Skeletal muscle tissue (tissue), 4 donors: ENCODE data around the gene FBLN1. TPM values are rescaled to one million over a fixed set of nuclear protein-coding genes. Genes with fewer than 3 reads are reported as not detected.
"Not testable (repeated sequence)": the region's sequence is repeated elsewhere in the genome, so short reads cannot be mapped to it uniquely, and the experiment has no call there.

Experiments used
- H3K27ac ChIP-seq: one replicate; pipeline ENCODE4 v1.7.0; 2013; ENCODE audit warnings: mild to moderate bottlenecking, low read depth, low read length, inconsistent platforms
- H3K27me3 ChIP-seq, 3 donors: one replicate each; pipeline ENCODE4 v1.7.0; 2013; ENCODE audit warnings: low read length in 3 of 3; ENCODE audit not compliant: control insufficient read depth in 3 of 3, insufficient read depth in 3 of 3
- H3K36me3 ChIP-seq, 3 donors: one replicate each; pipeline ENCODE4 v1.7.0; 2013; ENCODE audit warnings: low read length in 3 of 3; ENCODE audit not compliant: control insufficient read depth in 3 of 3, insufficient read depth in 3 of 3
- H3K4me1 ChIP-seq, 3 donors: one replicate each; pipeline ENCODE4 v1.7.0; 2013; ENCODE audit warnings: low read length in 3 of 3, mild to moderate bottlenecking in 3 of 3; ENCODE audit not compliant: control insufficient read depth in 3 of 3, insufficient read depth in 3 of 3
- H3K4me3 ChIP-seq, 3 donors: one replicate each; pipeline ENCODE4 v1.7.0; 2013; ENCODE audit warnings: low read length in 3 of 3
- H3K9ac ChIP-seq, 3 donors: one replicate each; pipeline ENCODE4 v1.7.0; 2013; ENCODE audit warnings: low read length in 3 of 3, mild to moderate bottlenecking in 3 of 3, moderate library complexity in 2 of 3, low read depth in 1 of 3
- H3K9me3 ChIP-seq, 3 donors: one replicate each; pipeline ENCODE4 v1.7.0; 2013; ENCODE audit warnings: low read length in 3 of 3; ENCODE audit not compliant: control insufficient read depth in 3 of 3
- total RNA-seq: library from RNA; depleted of rRNA; stranded (reverse); fragments of >200 nt; gene quantifications from one replicate; pipeline ENCODE4 v1.2.3, GENCODE V29; 2014
- donor health status: Osteomylitis.

FBLN1 gene
- total RNA-seq, 1 donor from 2014 or later, result 105 TPM

GRCh38 chr22:45531441-45532234, 29.0 kb downstream of the FBLN1 start:
- no peak overlapping the region for H3K27ac ChIP-seq
- peaks cover 0 to 21% (median 4%) of the 10 kb centered on the region in 3 donors for H3K27me3 ChIP-seq
- peaks cover 2 to 7% (median 3%) of the 10 kb centered on the region in 3 donors for H3K36me3 ChIP-seq
- peaks cover 4 to 6% (median 4%) of the 10 kb centered on the region in 3 donors for H3K4me1 ChIP-seq
- no peak overlapping the region for H3K9ac ChIP-seq
- H3K4me3 ChIP-seq, result no peak overlapping the region
- H3K9me3 ChIP-seq, result no peaks in the 10 kb centered on the region

GRCh38 chr22:45532235-45532631, 29.6 kb downstream of the FBLN1 start:
- no peak overlapping the region for H3K9ac ChIP-seq
- peaks cover 2 to 7% (median 3%) of the 10 kb centered on the region in 3 donors for H3K36me3 ChIP-seq
- no peak overlapping the region for H3K4me3 ChIP-seq
- H3K9me3 ChIP-seq, result no peaks in the 10 kb centered on the region
- H3K27ac ChIP-seq, result no peak overlapping the region
- H3K4me1 ChIP-seq, result peaks cover 4 to 7% (median 6%) of the 10 kb centered on the region in 3 donors
- peaks cover 0 to 21% (median 4%) of the 10 kb centered on the region in 3 donors for H3K27me3 ChIP-seq

GRCh38 chr22:45533703-45534102, 31.0 kb downstream of the FBLN1 start:
- Histone ChIP-seq H3K9me3 (no peaks in the 10 kb centered on the region), H3K9ac (peak overlapping the region in 1 of 3 donors; percentile 10), H3K4me1 (peaks cover 9 to 16% (median 14%) of the 10 kb centered on the region in 3 donors), H3K36me3 (peaks cover 2 to 7% (median 3%) of the 10 kb centered on the region in 3 donors), H3K27ac (no peak overlapping the region), H3K4me3 (no peak overlapping the region), H3K27me3 (peaks cover 0 to 29% (median 4%) of the 10 kb centered on the region in 3 donors)

DNA sequence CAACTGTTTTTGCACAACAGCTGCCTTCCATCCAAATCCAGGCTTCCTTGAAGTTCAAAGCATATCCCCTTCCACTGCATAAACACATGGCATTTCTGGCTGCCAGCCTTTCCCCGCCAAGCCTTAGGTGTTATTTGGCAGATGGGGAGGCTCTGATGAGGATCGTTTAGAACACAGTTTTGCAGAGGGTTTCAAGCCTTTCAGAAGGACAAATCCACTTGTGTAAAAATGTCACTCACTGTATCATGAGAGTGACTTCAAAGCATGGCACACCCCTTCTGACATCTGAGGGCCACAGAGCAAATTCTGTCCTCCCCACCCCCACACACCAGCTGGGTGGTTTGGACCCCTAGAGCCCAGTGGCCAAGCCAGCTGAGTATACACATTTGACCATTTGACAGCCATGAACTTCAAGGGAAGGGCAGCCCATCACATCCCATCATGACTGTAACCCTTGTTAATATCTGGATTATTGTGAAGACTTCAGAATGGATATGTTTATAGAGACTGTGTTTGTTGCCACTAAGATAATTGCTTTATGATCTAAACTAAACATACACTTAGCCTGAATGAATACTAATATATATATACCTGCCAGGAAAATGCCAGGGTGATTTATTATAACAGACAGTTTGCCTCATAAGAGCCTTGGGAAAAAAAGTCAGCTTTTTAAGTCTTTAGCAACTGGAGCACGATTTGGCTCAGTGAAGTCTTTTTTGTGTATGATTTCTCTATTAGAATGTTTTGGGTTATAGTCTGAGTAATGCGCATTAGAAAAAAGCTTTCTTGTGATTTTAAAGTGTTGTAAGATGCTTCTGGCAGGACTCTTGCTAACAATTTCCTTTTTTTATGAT, 31.9 kb downstream of the FBLN1 start:
- Histone ChIP-seq H3K4me1 (peaks cover 9 to 16% (median 14%) of the 10 kb centered on the region in 3 donors), H3K4me3 (no peak overlapping the region), H3K9ac (no peak overlapping the region), H3K9me3 (no peaks in the 10 kb centered on the region), H3K27ac (no peak overlapping the region), H3K27me3 (peaks cover 0 to 33% (median 4%) of the 10 kb centered on the region in 3 donors), H3K36me3 (peaks cover 0 to 5% (median 2%) of the 10 kb centered on the region in 3 donors)

DNA sequence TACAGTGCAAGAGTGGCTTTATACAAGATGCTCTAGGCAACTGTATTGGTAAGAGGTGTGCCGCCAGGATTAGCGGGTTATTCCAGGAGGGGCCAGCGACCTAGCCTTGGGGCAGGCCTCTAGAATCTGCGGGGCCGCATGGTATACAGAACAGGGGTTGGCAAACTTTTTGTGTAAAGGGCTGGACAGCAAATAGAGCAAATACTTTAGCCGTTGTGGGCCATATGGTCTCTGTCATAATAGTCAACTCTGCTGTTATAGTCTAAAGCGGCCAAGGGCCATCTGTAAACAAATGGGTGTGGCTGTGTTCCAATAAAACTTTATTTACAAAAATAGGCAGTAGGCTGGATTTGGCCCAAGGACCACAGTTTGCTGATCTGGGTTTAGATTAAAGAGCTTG, 32.6 kb downstream of the FBLN1 start:
- Histone ChIP-seq H3K27ac (no peak overlapping the region), H3K36me3 (peaks cover 0 to 5% (median 2%) of the 10 kb centered on the region in 3 donors), H3K9ac (no peak overlapping the region), H3K27me3 (peaks cover 0 to 36% (median 4%) of the 10 kb centered on the region in 3 donors), H3K9me3 (no peaks in the 10 kb centered on the region), H3K4me3 (no peak overlapping the region), H3K4me1 (peaks cover 9 to 16% (median 14%) of the 10 kb centered on the region in 3 donors)

DNA sequence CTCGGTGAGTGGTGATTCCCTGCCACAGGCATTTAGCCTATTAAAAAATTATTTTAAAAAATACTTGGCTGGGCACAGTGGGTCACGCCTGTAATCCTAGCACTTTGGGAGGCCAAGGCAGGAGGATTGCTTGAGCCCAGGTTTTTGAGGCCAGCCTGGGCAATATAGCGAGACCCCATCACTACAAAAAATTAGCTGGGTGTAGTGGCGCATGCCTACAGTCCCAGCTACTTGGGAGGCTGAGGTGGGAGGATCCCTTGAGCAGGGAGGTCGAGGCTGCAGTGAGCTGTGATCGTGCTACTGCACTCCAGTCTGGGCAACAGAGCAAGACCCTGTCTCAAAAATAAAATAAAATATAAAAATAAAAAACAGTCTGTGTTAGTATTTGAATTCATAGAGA, 33.2 kb downstream of the FBLN1 start:
- Histone ChIP-seq H3K27me3 (peaks cover 3 to 41% (median 4%) of the 10 kb centered on the region in 3 donors), H3K4me1 (peaks cover 9 to 16% (median 14%) of the 10 kb centered on the region in 3 donors)
- H3K36me3 ChIP-seq, H3K4me3 ChIP-seq, H3K9me3 ChIP-seq, H3K27ac ChIP-seq, H3K9ac ChIP-seq: not testable (repeated sequence)

- H3K27ac ChIP-seq, result no peak overlapping the region
- H3K36me3 ChIP-seq, result peaks cover 6 to 12% (median 6%) of the 10 kb centered on the region in 3 donors
- peaks cover 4 to 40% (median 8%) of the 10 kb centered on the region in 3 donors for H3K27me3 ChIP-seq
- H3K4me3 ChIP-seq, result peak overlapping the region in 2 of 3 donors; percentile 35 to 46
- H3K4me1 ChIP-seq, result peaks cover 9 to 16% (median 14%) of the 10 kb centered on the region in 3 donors
- H3K9ac ChIP-seq, result peak overlapping the region in 2 of 3 donors; percentile 1 to 50
- no peaks in the 10 kb centered on the region for H3K9me3 ChIP-seq
Observed at GRCh38 chr22:45537734-45538181, 35.1 kb downstream of the FBLN1 start.

- H3K27ac ChIP-seq, result no peak overlapping the region
- H3K27me3 ChIP-seq, result peaks cover 4 to 35% (median 8%) of the 10 kb centered on the region in 3 donors
- H3K9ac ChIP-seq, result peak overlapping the region in 1 of 3 donors; percentile 50
- H3K36me3 ChIP-seq, result peaks cover 6 to 10% (median 6%) of the 10 kb centered on the region in 3 donors
- H3K9me3 ChIP-seq, result no peaks in the 10 kb centered on the region
- peaks cover 9 to 16% (median 14%) of the 10 kb centered on the region in 3 donors for H3K4me1 ChIP-seq
- H3K4me3 ChIP-seq, result no peak overlapping the region
Observed at GRCh38 chr22:45538281-45538680, 35.6 kb downstream of the FBLN1 start.

DNA sequence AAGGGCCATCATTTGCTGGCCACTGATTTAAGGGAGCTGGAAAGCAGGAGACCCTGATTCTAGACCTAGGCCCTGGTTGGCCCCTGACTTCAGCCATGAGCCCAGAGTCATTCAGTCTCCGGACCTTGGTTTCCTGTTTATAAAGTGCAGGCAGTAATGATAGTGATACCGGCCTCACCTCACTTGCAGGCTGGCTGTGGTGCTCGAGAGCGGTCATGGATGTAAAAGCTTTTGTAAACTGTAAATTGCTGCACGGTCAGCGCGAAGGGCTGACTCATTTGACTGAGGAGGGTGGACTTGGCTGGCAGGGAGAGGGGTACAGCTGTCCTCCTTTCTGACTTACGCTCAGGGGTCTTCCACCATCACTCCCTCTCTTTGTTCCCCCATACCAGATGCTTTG, 37.4 kb downstream of the FBLN1 start:
- Histone ChIP-seq H3K4me3 (no peak overlapping the region), H3K27me3 (peaks cover 0 to 23% (median 8%) of the 10 kb centered on the region in 3 donors), H3K9me3 (no peaks in the 10 kb centered on the region), H3K4me1 (peaks cover 11 to 17% (median 16%) of the 10 kb centered on the region in 3 donors), H3K27ac (no peak overlapping the region), H3K36me3 (peaks cover 4 to 14% (median 6%) of the 10 kb centered on the region in 3 donors), H3K9ac (no peak overlapping the region)
